ENCODE data around the gene MRPL42.

GRCh38 chr12:93519859-93520258, 52.5 kb downstream of the MRPL42 start:
- TF ChIP-seq CTCF (IDR thresholded peaks at IDR 0.05) (no peak), POLR2A (IDR thresholded peaks at IDR 0.05) (no peak)
